ENCODE data around the gene MNT. TPM values are rescaled to one million over a fixed set of nuclear protein-coding genes. Genes with fewer than 3 reads are reported as not detected.

The MNT gene
- total and polyA plus RNA-seq, 2 of the 8 experiments (the other 6 are each of a cell fraction or from before 2014, with no cell fraction given): 5.0 to 17.3 TPM

- peak; percentile 85 to 93; a peak in 3 of 4 replicates for TF ChIP-seq SIN3A (conservative IDR thresholded peaks at IDR 0.05 in 1 of 2, IDR thresholded peaks at IDR 0.05 in 1 of 2; ENCODE audit: low read depth in 1 of 2, low read length in 2 of 2)
- TF ChIP-seq HDAC2 (IDR thresholded peaks at IDR 0.05; ENCODE audit: borderline replicate concordance in 1 of 2, low read depth in 2 of 2, low read length in 2 of 2): 0 out of 4 replicates have a peak, but pooled peaks have one; percentile 5 to 84
- peak in 1 of 2 experiments; percentile 25; a peak in 1 of 3 replicates for TF ChIP-seq EP300 (IDR thresholded peaks at IDR 0.05; ENCODE audit: borderline replicate concordance in 1 of 2, low read depth in 2 of 2, low read length in 2 of 2)
- TF ChIP-seq RXRA (IDR thresholded peaks at IDR 0.05; ENCODE audit: insufficient read depth, low read depth, low read length): no peak
- TF ChIP-seq CTCF (IDR thresholded peaks at IDR 0.05; ENCODE audit: control extremely low read depth in 1 of 3, insufficient read depth in 1 of 3, low read depth in 1 of 3, low read length in 3 of 3): peak in 1 of 3 experiments; percentile 2; a peak in 1 of 4 replicates
- 0 out of 2 replicates have a peak, but pooled peaks have one; percentile 6 for TF ChIP-seq SP4 (IDR thresholded peaks at IDR 0.05; ENCODE audit: low read length)
Measured at GRCh38 chr17:2393174-2393953, 7.5 kb downstream of the MNT start (continued).
